ENCODE results near the gene ALPL.

Gene ALPL

GRCh38 chr1:21573971-21574465 lies 64.8 kb downstream of the ALPL start:
- H3K9me3 ChIP-seq (ENCODE audit: control extremely low read depth in 1 of 5, control insufficient read depth in 4 of 5, insufficient read depth in 2 of 5, low read depth in 1 of 5, low read length in 4 of 5), result peaks cover 0 to 2% (median 0%) of the 10 kb centered on the region in 5 experiments
- peaks cover 0 to 7% (median 0%) of the 10 kb centered on the region in 5 experiments for H3K27me3 ChIP-seq (replicated peaks in 2 of 5; ENCODE audit: control insufficient read depth in 4 of 5, insufficient read depth in 5 of 5, low read length in 4 of 5)
- DNase-seq, result peak; percentile 56 to 77 (median 75)
- H3K36me3 ChIP-seq (ENCODE audit: control insufficient read depth in 4 of 4, insufficient read depth in 4 of 4, low read length in 3 of 4), result no peaks in the 10 kb centered on the region
- no peak overlapping the region for H3K27ac ChIP-seq (ENCODE audit: insufficient read depth in 1 of 2, low read depth in 1 of 2, low read length in 2 of 2, poor library complexity in 1 of 2, severe bottlenecking in 2 of 2)
- H3K4me1 ChIP-seq (ENCODE audit: control extremely low read depth in 1 of 4, control insufficient read depth in 4 of 4, insufficient read depth in 4 of 4, low read length in 3 of 4), result peaks cover 0 to 12% (median 6%) of the 10 kb centered on the region in 4 experiments
- POLR2A ChIA-PET, result no interaction called here
- no peak overlapping the region for H3K4me3 ChIP-seq (ENCODE audit: control insufficient read depth in 1 of 7, extremely low read depth in 1 of 7, insufficient read depth in 4 of 7, low read depth in 2 of 7, low read length in 6 of 7)
- 9% methylated on average over 8 of the region's 11 CpGs for WGBS (ENCODE audit: insufficient coverage)
- CTCF ChIA-PET, result interaction anchor here (1.3 to 2.3 kb wide), 3 partner anchors 15 to 203 kb away, joined by 4 to 6 read pairs (median 6); no protein-coding TSS in a partner anchor

DNA sequence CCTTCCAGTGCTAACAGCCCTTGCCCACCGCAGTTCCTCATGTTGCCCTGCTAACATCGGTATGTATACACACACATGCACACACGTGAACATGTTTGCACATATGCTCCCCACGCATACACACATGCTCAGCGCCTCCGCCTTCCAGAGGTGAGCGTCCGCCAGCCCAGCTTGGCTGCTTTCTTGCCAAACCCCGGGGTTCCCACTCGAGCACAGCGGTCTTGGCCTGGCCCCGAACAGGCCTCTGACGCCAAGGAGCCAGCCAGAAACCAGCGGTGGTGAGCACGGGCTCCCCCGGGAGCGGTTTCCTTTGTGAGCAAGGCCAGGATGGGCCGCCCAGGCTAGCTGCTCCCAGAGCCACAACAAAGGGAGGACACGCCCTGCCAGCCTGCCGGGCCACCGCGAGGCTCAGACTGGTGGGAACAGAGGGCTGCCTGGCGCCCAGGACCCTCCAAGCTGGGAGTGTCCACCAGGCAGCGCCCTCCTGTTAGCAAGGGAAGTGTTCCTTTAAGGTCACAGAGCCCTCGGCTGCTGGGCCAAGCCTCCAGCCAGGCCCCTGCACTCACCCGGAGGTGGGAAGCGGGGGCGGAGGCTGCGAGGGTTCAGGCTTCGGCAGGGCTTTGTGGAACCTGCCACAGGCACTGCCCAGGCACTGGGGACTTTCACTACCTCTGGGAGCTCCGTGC lies 65.4 kb downstream of the ALPL start:
- Histone ChIP-seq H3K4me3 (ENCODE audit: control insufficient read depth in 1 of 7, extremely low read depth in 1 of 7, insufficient read depth in 4 of 7, low read depth in 2 of 7, low read length in 6 of 7) (peak overlapping the region in 1 of 7 experiments; percentile 6), H3K27me3 (replicated peaks in 2 of 5; ENCODE audit: control insufficient read depth in 4 of 5, insufficient read depth in 5 of 5, low read length in 4 of 5) (peaks cover 0 to 7% (median 0%) of the 10 kb centered on the region in 5 experiments), H3K36me3 (ENCODE audit: control insufficient read depth in 4 of 4, insufficient read depth in 4 of 4, low read length in 3 of 4) (no peaks in the 10 kb centered on the region), H3K4me1 (ENCODE audit: control extremely low read depth in 1 of 4, control insufficient read depth in 4 of 4, insufficient read depth in 4 of 4, low read length in 3 of 4) (peaks cover 0 to 12% (median 6%) of the 10 kb centered on the region in 4 experiments), H3K9me3 (ENCODE audit: control extremely low read depth in 1 of 5, control insufficient read depth in 4 of 5, insufficient read depth in 2 of 5, low read depth in 1 of 5, low read length in 4 of 5) (peaks cover 0 to 2% (median 0%) of the 10 kb centered on the region in 5 experiments), H3K27ac (ENCODE audit: insufficient read depth in 1 of 2, low read depth in 1 of 2, low read length in 2 of 2, poor library complexity in 1 of 2, severe bottlenecking in 2 of 2) (no peak overlapping the region)
- CTCF ChIA-PET, result interaction anchor here (0.6 to 2.3 kb wide), 3 partner anchors 39 to 1962 kb away, joined by 4 to 6 read pairs (median 6); no protein-coding TSS in a partner anchor
- POLR2A ChIA-PET, result no interaction called here
- 26% methylated on average over 30 of the region's 31 CpGs for WGBS (ENCODE audit: insufficient coverage)
- peak; percentile 7 to 56 (median 40) for DNase-seq

- peaks cover 0 to 12% (median 6%) of the 10 kb centered on the region in 4 experiments for H3K4me1 ChIP-seq (ENCODE audit: control extremely low read depth in 1 of 4, control insufficient read depth in 4 of 4, insufficient read depth in 4 of 4, low read length in 3 of 4)
- ChIA-PET POLR2A (no interaction called here), CTCF (interaction anchor here (2.3 kb wide), 1 partner anchor 40 kb away, joined by 6 read pairs; no protein-coding TSS in a partner anchor)
- DNase-seq, result no peak
- no peaks in the 10 kb centered on the region for H3K36me3 ChIP-seq (ENCODE audit: control insufficient read depth in 4 of 4, insufficient read depth in 4 of 4, low read length in 3 of 4)
- no peak overlapping the region for H3K27ac ChIP-seq (ENCODE audit: insufficient read depth in 1 of 2, low read depth in 1 of 2, low read length in 2 of 2, poor library complexity in 1 of 2, severe bottlenecking in 2 of 2)
- H3K27me3 ChIP-seq (replicated peaks in 2 of 5; ENCODE audit: control insufficient read depth in 4 of 5, insufficient read depth in 5 of 5, low read length in 4 of 5), result peaks cover 0 to 7% (median 0%) of the 10 kb centered on the region in 5 experiments
- WGBS (ENCODE audit: insufficient coverage), result 98% methylated on average over 18 of the region's 18 CpGs
- H3K4me3 ChIP-seq (ENCODE audit: control insufficient read depth in 1 of 7, extremely low read depth in 1 of 7, insufficient read depth in 4 of 7, low read depth in 2 of 7, low read length in 6 of 7), result no peak overlapping the region
- H3K9me3 ChIP-seq (ENCODE audit: control extremely low read depth in 1 of 5, control insufficient read depth in 4 of 5, insufficient read depth in 2 of 5, low read depth in 1 of 5, low read length in 4 of 5), result peaks cover 0 to 2% (median 0%) of the 10 kb centered on the region in 5 experiments
Observed at GRCh38 chr1:21575351-21575942, 66.2 kb downstream of the ALPL start.

DNA sequence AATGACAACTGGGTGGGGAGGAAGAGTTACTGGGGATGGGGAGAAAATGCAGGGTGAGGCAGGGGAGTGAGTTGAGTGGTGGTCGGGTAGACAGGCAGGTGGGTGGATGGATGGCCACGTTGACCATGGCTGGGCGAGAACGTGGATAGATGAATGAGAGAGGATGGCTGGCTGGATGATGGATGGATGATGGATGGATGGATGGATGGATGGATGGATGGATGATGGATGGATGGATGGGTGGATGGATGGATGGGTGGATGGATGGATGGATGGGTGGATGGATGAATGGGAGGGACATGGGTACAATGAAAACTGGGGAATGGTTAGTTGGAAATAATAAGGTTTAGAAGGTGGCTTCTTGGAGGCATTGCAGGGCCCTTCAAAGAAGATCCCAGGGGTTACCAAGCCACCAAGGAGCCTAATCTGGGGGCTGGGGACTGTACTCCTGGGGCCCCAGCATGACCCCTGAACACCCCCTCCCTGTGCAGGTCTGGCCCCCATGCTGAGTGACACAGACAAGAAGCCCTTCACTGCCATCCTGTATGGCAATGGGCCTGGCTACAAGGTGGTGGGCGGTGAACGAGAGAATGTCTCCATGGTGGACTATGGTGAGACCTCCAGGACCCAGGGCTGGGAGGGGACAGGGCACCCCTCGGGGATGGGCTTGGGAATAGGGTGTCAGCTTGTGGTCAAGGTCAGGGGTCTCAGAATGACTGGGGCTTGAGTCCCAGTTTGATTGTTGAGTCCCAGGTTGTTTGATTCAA lies 67.0 kb downstream of the ALPL start:
- peaks cover 0 to 7% (median 0%) of the 10 kb centered on the region in 5 experiments for H3K27me3 ChIP-seq (replicated peaks in 2 of 5; ENCODE audit: control insufficient read depth in 4 of 5, insufficient read depth in 5 of 5, low read length in 4 of 5)
- H3K4me3 ChIP-seq (ENCODE audit: control insufficient read depth in 1 of 7, extremely low read depth in 1 of 7, insufficient read depth in 4 of 7, low read depth in 2 of 7, low read length in 6 of 7), result no peak overlapping the region
- peaks cover 0 to 12% (median 6%) of the 10 kb centered on the region in 4 experiments for H3K4me1 ChIP-seq (ENCODE audit: control extremely low read depth in 1 of 4, control insufficient read depth in 4 of 4, insufficient read depth in 4 of 4, low read length in 3 of 4)
- H3K27ac ChIP-seq (ENCODE audit: insufficient read depth in 1 of 2, low read depth in 1 of 2, low read length in 2 of 2, poor library complexity in 1 of 2, severe bottlenecking in 2 of 2), result no peak overlapping the region
- H3K9me3 ChIP-seq (ENCODE audit: control extremely low read depth in 1 of 5, control insufficient read depth in 4 of 5, insufficient read depth in 2 of 5, low read depth in 1 of 5, low read length in 4 of 5), result peaks cover 0 to 2% (median 0%) of the 10 kb centered on the region in 5 experiments
- POLR2A ChIA-PET, result no interaction called here
- CTCF ChIA-PET, result no interaction called here
- no peaks in the 10 kb centered on the region for H3K36me3 ChIP-seq (ENCODE audit: control insufficient read depth in 4 of 4, insufficient read depth in 4 of 4, low read length in 3 of 4)
- DNase-seq, result no peak
- WGBS (ENCODE audit: insufficient coverage), result 94% methylated on average over 7 of the region's 7 CpGs

DNA sequence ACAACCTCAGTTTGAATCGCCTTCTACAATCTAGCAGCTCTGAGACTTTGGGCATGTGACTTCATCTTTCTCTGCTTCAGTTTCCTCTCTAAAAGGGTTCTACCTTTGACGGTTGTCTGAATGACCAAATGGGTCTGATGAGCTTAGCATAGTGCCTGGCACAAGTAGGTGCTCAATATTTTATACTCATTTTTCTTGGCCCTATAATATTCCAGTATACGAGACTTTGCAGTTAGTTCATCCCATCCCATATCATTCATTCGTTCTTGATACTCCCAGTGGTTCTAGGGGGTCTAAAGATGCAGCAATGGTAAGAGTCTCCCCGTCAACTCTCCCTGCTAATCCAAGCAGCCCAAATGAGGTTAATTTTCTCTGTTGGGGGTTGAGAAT lies 67.6 kb downstream of the ALPL start:
- Histone ChIP-seq H3K4me3 (ENCODE audit: control insufficient read depth in 1 of 7, extremely low read depth in 1 of 7, insufficient read depth in 4 of 7, low read depth in 2 of 7, low read length in 6 of 7) (no peak overlapping the region), H3K27me3 (replicated peaks in 2 of 5; ENCODE audit: control insufficient read depth in 4 of 5, insufficient read depth in 5 of 5, low read length in 4 of 5) (peaks cover 0 to 7% (median 0%) of the 10 kb centered on the region in 5 experiments), H3K4me1 (ENCODE audit: control extremely low read depth in 1 of 4, control insufficient read depth in 4 of 4, insufficient read depth in 4 of 4, low read length in 3 of 4) (peaks cover 0 to 12% (median 6%) of the 10 kb centered on the region in 4 experiments), H3K27ac (ENCODE audit: insufficient read depth in 1 of 2, low read depth in 1 of 2, low read length in 2 of 2, poor library complexity in 1 of 2, severe bottlenecking in 2 of 2) (no peak overlapping the region), H3K9me3 (ENCODE audit: control extremely low read depth in 1 of 5, control insufficient read depth in 4 of 5, insufficient read depth in 2 of 5, low read depth in 1 of 5, low read length in 4 of 5) (peaks cover 0 to 2% (median 0%) of the 10 kb centered on the region in 5 experiments), H3K36me3 (ENCODE audit: control insufficient read depth in 4 of 4, insufficient read depth in 4 of 4, low read length in 3 of 4) (no peaks in the 10 kb centered on the region)
- CTCF ChIA-PET, result no interaction called here
- no peak for DNase-seq
- 95% methylated on average over 4 of the region's 5 CpGs for WGBS (ENCODE audit: insufficient coverage)
- POLR2A ChIA-PET, result no interaction called here

- 89% methylated on average over 25 of the region's 26 CpGs for WGBS (ENCODE audit: insufficient coverage)
- POLR2A ChIA-PET, result no interaction called here
- peaks cover 0 to 12% (median 6%) of the 10 kb centered on the region in 4 experiments for H3K4me1 ChIP-seq (ENCODE audit: control extremely low read depth in 1 of 4, control insufficient read depth in 4 of 4, insufficient read depth in 4 of 4, low read length in 3 of 4)
Observed at GRCh38 chr1:21577324-21577723, 68.1 kb downstream of the ALPL start.

More at GRCh38 chr1:21577324-21577723, 68.1 kb downstream of the ALPL start:
- no peak overlapping the region for H3K4me3 ChIP-seq (ENCODE audit: control insufficient read depth in 1 of 7, extremely low read depth in 1 of 7, insufficient read depth in 4 of 7, low read depth in 2 of 7, low read length in 6 of 7)
- no peak for DNase-seq
- no peaks in the 10 kb centered on the region for H3K36me3 ChIP-seq (ENCODE audit: control insufficient read depth in 4 of 4, insufficient read depth in 4 of 4, low read length in 3 of 4)
- no peak overlapping the region for H3K27ac ChIP-seq (ENCODE audit: insufficient read depth in 1 of 2, low read depth in 1 of 2, low read length in 2 of 2, poor library complexity in 1 of 2, severe bottlenecking in 2 of 2)
- peaks cover 0 to 4% (median 0%) of the 10 kb centered on the region in 5 experiments for H3K27me3 ChIP-seq (replicated peaks in 2 of 5; ENCODE audit: control insufficient read depth in 4 of 5, insufficient read depth in 5 of 5, low read length in 4 of 5)
- peaks cover 0 to under 1% (median 0%) of the 10 kb centered on the region in 5 experiments for H3K9me3 ChIP-seq (ENCODE audit: control extremely low read depth in 1 of 5, control insufficient read depth in 4 of 5, insufficient read depth in 2 of 5, low read depth in 1 of 5, low read length in 4 of 5)
- CTCF ChIA-PET, result no interaction called here

All from common myeloid progenitor, CD34-positive (primary cell).